Measurements from ENCODE around the gene GPR45.

- TF ChIP-seq ZNF331 (CRISPR knock-in tag; IDR thresholded peaks at IDR 0.05; ENCODE audit: low read depth), result no peak
- no peak for TF ChIP-seq CTCF (conservative IDR thresholded peaks at IDR 0.05; ENCODE audit: low read depth in 2 of 2)
- no peak for TF ChIP-seq POLR2AphosphoS5 (IDR thresholded peaks at IDR 0.05; ENCODE audit: low read depth)
- no peak for TF ChIP-seq CREB1 (CRISPR knock-in tag; IDR thresholded peaks at IDR 0.05; ENCODE audit: low read depth)
- TF ChIP-seq EZH2phosphoT487 (IDR thresholded peaks at IDR 0.05; ENCODE audit: unreplicated experiment), result no peak
Observed at GRCh38 chr2:105248316-105249070, 7.0 kb downstream of the GPR45 start.

Data from GM23338 (cell line).